Measurements from ENCODE around the gene GAB1.

DNA sequence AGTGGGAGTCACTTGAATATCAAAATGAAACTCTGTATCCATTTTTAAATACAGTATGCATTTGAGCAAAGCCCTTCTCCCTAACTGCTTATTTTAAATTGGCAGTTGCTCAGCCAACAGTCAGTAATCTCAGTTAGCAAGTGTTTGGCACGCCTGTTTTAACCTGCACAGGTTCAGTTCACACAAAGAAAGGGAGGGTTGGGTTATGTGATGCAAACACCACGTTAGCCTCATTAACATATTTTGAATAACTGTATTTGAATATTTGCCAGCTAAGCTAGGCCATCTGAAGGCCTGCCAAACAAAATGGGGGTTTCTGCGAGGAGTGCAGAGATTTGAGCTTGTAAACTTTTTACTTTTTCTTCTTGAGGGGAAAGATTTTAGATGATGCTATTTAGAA is 19.8 kb downstream of the GAB1 start:
- TF ChIP-seq, protein P1, sequence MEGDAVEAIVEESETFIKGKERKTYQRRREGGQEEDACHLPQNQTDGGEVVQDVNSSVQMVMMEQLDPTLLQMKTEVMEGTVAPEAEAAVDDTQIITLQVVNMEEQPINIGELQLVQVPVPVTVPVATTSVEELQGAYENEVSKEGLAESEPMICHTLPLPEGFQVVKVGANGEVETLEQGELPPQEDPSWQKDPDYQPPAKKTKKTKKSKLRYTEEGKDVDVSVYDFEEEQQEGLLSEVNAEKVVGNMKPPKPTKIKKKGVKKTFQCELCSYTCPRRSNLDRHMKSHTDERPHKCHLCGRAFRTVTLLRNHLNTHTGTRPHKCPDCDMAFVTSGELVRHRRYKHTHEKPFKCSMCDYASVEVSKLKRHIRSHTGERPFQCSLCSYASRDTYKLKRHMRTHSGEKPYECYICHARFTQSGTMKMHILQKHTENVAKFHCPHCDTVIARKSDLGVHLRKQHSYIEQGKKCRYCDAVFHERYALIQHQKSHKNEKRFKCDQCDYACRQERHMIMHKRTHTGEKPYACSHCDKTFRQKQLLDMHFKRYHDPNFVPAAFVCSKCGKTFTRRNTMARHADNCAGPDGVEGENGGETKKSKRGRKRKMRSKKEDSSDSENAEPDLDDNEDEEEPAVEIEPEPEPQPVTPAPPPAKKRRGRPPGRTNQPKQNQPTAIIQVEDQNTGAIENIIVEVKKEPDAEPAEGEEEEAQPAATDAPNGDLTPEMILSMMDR (IDR thresholded peaks at IDR 0.05) = no peak
- no peak for TF ChIP-seq POLR2A (IDR thresholded peaks at IDR 0.05)

Data from esophagus squamous epithelium (tissue), 4 donors.